ENCODE measurements around the gene ASF1A.

The ASF1A gene

GRCh38 chr6:118871331-118871730 lies 22.6 kb upstream of the ASF1A start:
- no peak for TF ChIP-seq POLR2A (IDR thresholded peaks at IDR 0.05; ENCODE audit: low read length)
- TF ChIP-seq GATA1 (IDR thresholded peaks at IDR 0.05; ENCODE audit: low read depth, low read length): no peak
- no peak for DNase-seq

GRCh38 chr6:118872318-118872717 lies 21.6 kb upstream of the ASF1A start:
- no peak for DNase-seq
- TF ChIP-seq GATA1 (IDR thresholded peaks at IDR 0.05; ENCODE audit: low read depth, low read length): no peak
- no peak for TF ChIP-seq POLR2A (IDR thresholded peaks at IDR 0.05; ENCODE audit: low read length)

DNA sequence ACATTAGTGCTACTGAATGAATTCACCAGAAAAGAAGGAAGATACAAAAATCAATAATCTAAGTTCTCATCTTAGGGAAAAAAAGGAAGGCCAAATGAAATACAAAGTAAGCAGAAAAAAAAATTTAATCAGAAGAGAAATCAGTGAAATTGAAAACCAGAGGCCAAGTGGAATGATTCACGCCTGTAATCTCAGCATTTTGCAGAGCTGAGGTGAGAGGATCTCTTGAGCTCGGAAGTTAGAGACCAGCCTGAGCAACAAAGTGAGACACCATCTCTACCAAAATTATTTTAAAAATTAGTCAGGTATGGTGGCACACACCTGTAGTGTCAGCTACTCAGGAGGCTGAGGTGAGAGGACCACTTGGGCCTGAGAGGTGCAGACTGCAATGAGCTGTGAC lies 21.2 kb upstream of the ASF1A start:
- TF ChIP-seq POLR2A (IDR thresholded peaks at IDR 0.05; ENCODE audit: low read length) (no peak), GATA1 (IDR thresholded peaks at IDR 0.05; ENCODE audit: low read depth, low read length) (no peak)
- DNase-seq: no peak

DNA sequence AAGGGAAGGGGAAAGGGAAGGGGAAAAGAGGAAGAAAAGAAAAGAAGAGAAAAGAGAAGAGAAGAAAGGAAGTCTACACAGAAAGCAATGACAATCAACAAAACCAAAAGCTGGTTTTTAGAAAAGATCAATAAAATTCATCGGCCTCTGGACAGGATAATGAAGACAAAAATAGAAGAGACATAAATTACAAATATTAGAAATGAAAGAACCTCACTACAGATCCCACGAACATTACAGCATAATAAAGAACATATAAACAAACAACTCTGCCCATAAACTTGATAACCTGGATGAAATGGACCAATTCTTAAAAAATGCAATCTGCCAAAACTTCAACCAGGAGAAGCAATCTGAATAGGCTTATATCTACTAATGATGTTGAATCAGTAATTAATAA lies 20.7 kb upstream of the ASF1A start:
- no peak for DNase-seq
- TF ChIP-seq GATA1 (IDR thresholded peaks at IDR 0.05; ENCODE audit: low read depth, low read length) (no peak), POLR2A (IDR thresholded peaks at IDR 0.05; ENCODE audit: low read length) (no peak)

DNA sequence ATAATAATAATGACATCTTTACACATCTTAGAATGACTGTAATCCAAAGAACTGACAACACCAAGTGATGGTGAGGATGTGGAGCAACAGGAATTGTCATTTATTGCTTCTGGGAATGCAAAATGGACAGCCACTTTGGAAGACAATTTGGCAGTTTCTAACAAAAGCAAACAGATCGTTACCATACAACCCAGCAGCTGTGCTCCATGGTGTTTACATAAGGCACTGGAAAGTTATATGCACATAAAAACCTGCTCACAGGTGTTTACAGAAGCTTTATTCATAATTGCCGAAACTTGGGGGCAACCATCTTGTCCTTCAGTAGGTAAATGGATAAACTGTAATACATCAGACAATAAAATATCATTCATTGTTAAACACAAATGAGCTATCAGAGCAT lies 18.3 kb upstream of the ASF1A start:
- DNase-seq: no peak
- TF ChIP-seq POLR2A (IDR thresholded peaks at IDR 0.05; ENCODE audit: low read length) (no peak), GATA1 (IDR thresholded peaks at IDR 0.05; ENCODE audit: low read depth, low read length) (no peak)

DNA sequence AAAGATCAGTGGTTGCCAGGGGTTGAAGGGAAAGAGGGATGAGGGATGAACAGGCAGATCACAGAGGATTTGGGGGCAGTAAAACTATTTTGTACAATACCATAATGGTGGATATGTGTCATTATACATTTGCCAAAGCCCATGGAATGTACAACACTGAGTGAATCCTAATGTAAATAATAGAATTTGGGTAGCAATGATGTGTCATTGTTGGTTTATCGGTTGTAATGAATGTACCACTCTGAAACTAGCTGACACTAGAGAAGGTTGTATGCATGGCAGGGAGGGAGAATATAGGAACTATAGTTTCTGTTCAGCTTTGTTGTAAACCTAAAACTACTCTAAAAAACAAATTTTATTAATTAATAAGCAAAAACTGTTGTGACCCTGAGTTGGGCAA lies 17.8 kb upstream of the ASF1A start:
- TF ChIP-seq GATA1 (IDR thresholded peaks at IDR 0.05; ENCODE audit: low read depth, low read length) (no peak), POLR2A (IDR thresholded peaks at IDR 0.05; ENCODE audit: low read length) (no peak)
- DNase-seq: no peak

DNA sequence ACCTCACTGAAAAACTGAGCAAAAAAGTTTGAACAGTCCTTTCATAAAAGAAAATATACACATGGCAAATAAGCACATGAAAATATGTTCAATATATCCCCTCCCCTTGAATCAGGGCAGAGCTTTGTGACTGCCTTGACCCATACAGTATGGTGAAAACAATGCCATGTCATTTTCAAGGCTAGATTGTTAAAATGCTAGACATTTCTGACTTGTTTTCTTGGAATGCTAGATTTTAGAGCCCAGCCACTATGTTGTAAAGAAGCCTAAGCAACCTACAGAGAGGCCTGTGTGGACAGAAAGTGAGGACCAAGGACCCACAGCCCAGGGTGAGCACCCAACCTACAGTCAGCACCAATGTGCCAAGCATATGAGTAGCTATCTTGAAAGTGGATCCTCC lies 17.1 kb upstream of the ASF1A start:
- TF ChIP-seq GATA1 (IDR thresholded peaks at IDR 0.05; ENCODE audit: low read depth, low read length) (no peak), POLR2A (IDR thresholded peaks at IDR 0.05; ENCODE audit: low read length) (no peak)
- no peak for DNase-seq

DNA sequence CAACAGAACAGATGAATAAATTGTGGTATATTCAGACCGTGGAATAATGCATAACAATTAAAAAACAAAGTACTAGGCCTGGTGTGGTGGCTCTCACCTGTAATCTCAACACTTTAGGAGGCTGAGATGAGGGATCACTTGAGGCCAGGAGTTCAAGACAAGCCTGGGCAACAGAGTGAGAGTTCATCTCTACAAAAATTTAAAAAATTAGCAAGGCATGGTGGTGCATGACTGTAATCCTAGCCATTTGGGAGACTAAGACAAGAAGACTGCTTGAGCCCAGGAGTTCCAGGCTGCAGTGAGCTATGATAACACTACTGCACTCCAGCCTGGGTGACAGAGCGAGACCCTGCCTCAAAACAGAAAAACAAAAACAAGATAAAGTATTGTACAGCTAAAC lies 16.1 kb upstream of the ASF1A start:
- DNase-seq: no peak
- no peak for TF ChIP-seq GATA1 (IDR thresholded peaks at IDR 0.05; ENCODE audit: low read depth, low read length)
- TF ChIP-seq POLR2A (IDR thresholded peaks at IDR 0.05; ENCODE audit: low read length): no peak

- no peak for DNase-seq
- TF ChIP-seq POLR2A (IDR thresholded peaks at IDR 0.05; ENCODE audit: low read length): no peak
- no peak for TF ChIP-seq GATA1 (IDR thresholded peaks at IDR 0.05; ENCODE audit: low read depth, low read length)
Observed at GRCh38 chr6:118881440-118882313, 12.3 kb upstream of the ASF1A start.

DNA sequence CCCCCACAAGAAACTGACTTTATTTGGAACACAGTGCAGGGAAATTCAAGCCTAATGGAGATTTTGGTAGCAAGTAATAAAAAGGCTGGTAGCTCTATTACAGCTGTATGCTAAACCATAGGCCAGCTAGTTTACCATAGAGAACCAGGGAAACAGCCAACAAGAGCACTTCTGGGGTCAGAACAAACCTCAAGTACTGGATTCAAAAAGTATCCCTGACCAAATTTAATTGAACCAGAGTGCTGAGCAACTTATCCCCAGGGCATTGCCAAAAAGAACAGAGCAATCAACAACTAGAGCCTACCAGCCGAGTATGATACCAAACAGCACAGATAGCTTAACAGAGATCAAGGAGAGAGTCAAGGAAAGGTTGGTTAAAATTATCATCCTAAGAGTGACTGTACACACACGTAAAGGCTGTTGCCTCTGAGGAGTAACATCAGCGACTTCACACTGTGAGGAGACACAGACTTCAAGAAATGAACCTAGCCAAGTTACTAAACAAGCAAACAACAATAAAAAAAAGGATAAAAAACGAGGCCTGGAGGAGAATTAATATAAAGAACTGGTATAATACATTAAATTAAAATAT lies 11.5 kb upstream of the ASF1A start:
- no peak for DNase-seq
- TF ChIP-seq POLR2A (IDR thresholded peaks at IDR 0.05; ENCODE audit: low read length) (no peak), GATA1 (IDR thresholded peaks at IDR 0.05; ENCODE audit: low read depth, low read length) (no peak)

GRCh38 chr6:118886641-118887040 lies 7.3 kb upstream of the ASF1A start:
- TF ChIP-seq GATA1 (IDR thresholded peaks at IDR 0.05; ENCODE audit: low read depth, low read length) (no peak), POLR2A (IDR thresholded peaks at IDR 0.05; ENCODE audit: low read length) (no peak)
- no peak for DNase-seq

DNA sequence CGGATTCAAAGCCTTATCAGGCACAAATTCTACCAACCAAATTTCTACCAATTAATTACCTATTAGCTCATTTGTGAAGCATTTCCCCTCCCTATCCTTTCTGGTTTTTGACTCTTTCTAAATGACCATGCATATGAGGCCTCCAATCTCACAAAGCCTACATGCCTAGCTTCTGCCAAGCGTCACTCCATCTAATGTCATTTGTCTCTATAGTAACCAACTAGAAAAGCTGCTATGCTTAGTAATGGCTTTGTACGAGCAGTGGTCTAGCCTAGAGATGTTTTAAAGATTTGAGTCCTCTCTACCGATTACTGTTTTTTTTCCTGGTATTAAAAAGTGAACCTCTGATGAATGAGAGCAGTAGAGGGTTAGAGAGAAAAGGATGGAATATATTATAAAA lies 4.8 kb upstream of the ASF1A start:
- TF ChIP-seq POLR2A (IDR thresholded peaks at IDR 0.05; ENCODE audit: low read length): no peak
- TF ChIP-seq GATA1 (IDR thresholded peaks at IDR 0.05; ENCODE audit: low read depth, low read length): no peak
- DNase-seq: no peak

- DNase-seq: peak; percentile 34 to 50
- no peak for TF ChIP-seq POLR2A (IDR thresholded peaks at IDR 0.05; ENCODE audit: low read length)
- no peak for TF ChIP-seq GATA1 (IDR thresholded peaks at IDR 0.05; ENCODE audit: low read depth, low read length)
Observed at GRCh38 chr6:118890997-118891790, 2.8 kb upstream of the ASF1A start.

GRCh38 chr6:118892355-118892991 lies 1.5 kb upstream of the ASF1A start:
- TF ChIP-seq POLR2A (IDR thresholded peaks at IDR 0.05; ENCODE audit: low read length) (no peak), GATA1 (IDR thresholded peaks at IDR 0.05; ENCODE audit: low read depth, low read length) (no peak)
- peak; percentile 67 to 89 for DNase-seq

All from erythroblast (primary cell).